ENCODE results near the gene ZNF281.

DNA sequence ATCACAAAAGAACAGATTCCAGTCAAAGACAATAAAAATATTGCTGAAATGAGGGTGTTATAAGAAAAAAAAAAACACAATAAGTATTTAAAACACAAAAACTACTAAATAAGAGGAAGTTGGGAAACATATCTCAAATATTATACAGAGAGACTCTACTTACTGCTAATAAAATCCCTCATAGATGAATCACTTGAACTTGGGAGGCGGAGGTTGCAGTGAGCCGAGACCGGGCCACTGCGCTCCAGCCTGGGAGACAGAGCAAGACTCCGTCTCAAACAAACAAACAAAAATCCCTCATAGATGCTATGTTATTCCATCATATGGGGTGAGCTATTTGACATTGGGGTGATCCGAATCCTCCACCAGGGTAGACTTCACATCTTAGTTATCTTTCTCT lies 48.0 kb upstream of the ZNF281 start:
- TF ChIP-seq YY1 (IDR thresholded peaks at IDR 0.05; ENCODE audit: insufficient read depth, insufficient read length) (no peak), ZNF274 (IDR thresholded peaks at IDR 0.05; ENCODE audit: low read depth, low read length) (no peak)
